OCI-LY7 (cell line): ENCODE results near the gene WDFY3. TPM values are rescaled to one million over a fixed set of nuclear protein-coding genes. Genes with fewer than 3 reads are reported as not detected.

ENCODE experiments used
- BruUV-seq: library from RNA; stranded (reverse); fragments of 400-500 nt; replicated peaks from 2 replicates; lab custom pipeline; 2021; lab: Mats Ljungman, UMichigan
- CTCF ChIA-PET: fragments of 300-600 bp; sonication (Branson Sonifier 250); formaldehyde crosslinking; loops from one replicate; lab custom pipeline; 2022; ENCODE audit warnings: antibody characterized with exemption; ENCODE audit not compliant: unreplicated experiment; lab: Charles Lee
- POLR2A ChIA-PET: fragments of 300-600 bp; sonication (Branson Sonifier 250); formaldehyde crosslinking; loops from one replicate; lab custom pipeline; 2022; ENCODE audit warnings: antibody characterized with exemption; lab: Charles Lee
- DNase-seq: peaks from one replicate; pipeline ENCODE4 v3.0.0-alpha.2; 2015; ENCODE audit warnings: low spot score
- H2AFZ ChIP-seq: fragments of 200-600 bp; sonication (generic), shearing (Covaris generic); 2 replicates; pipeline ENCODE4 v1.6.1; 2014; ENCODE audit warnings: mild to moderate bottlenecking, antibody characterized with exemption, low read length, moderate library complexity
- H3K27ac ChIP-seq: fragments of 200-600 bp; sonication (generic); 2 replicates; pipeline ENCODE4 v1.5.1; 2014; ENCODE audit warnings: mixed run types, low read depth, mild to moderate bottlenecking, moderate library complexity, low read length, inconsistent platforms; ENCODE audit not compliant: poor library complexity, severe bottlenecking
- H3K36me3 ChIP-seq: fragments of 200-600 bp; sonication (generic); 2 replicates; pipeline ENCODE4 v1.6.1; 2014; ENCODE audit warnings: mild to moderate bottlenecking, antibody characterized with exemption, low read length, moderate library complexity, mixed read lengths; ENCODE audit not compliant: insufficient read depth
- H3K4me1 ChIP-seq: fragments of 200-600 bp; sonication (generic); 2 replicates; pipeline ENCODE4 v1.5.1; 2014; ENCODE audit warnings: mild to moderate bottlenecking, low read length; ENCODE audit not compliant: insufficient read depth, poor library complexity, severe bottlenecking
- H3K4me2 ChIP-seq: fragments of 200-600 bp; sonication (generic); 2 replicates; pipeline ENCODE4 v1.6.1; 2014; ENCODE audit warnings: mild to moderate bottlenecking, low read length
- H3K4me3 ChIP-seq: fragments of 200-600 bp; sonication (generic); 2 replicates; pipeline ENCODE4 v1.5.1; 2014; ENCODE audit warnings: mild to moderate bottlenecking, low read depth, low read length; ENCODE audit not compliant: poor library complexity, severe bottlenecking
- H3K79me2 ChIP-seq: fragments of 200-600 bp; sonication (generic); 2 replicates; pipeline ENCODE4 v1.6.1; 2016; ENCODE audit warnings: low read depth, mild to moderate bottlenecking, low read length, moderate library complexity, mixed read lengths; ENCODE audit not compliant: insufficient read depth
- H3K9me2 ChIP-seq: fragments of 200-600 bp; sonication (generic); 2 replicates; pipeline ENCODE4 v1.6.1; 2016; ENCODE audit warnings: mild to moderate bottlenecking, low read length, mixed read lengths; ENCODE audit not compliant: insufficient read depth
- H3K9me3 ChIP-seq: fragments of 200-600 bp; sonication (generic); 2 replicates; pipeline ENCODE4 v1.6.1; 2014; ENCODE audit warnings: mild to moderate bottlenecking, mixed run types, low read length, mixed read lengths
- H4K20me1 ChIP-seq: fragments of 200-600 bp; sonication (generic); 2 replicates; pipeline ENCODE4 v1.6.1; 2014; ENCODE audit warnings: mild to moderate bottlenecking, antibody characterized with exemption, low read length, moderate library complexity, mixed read lengths; ENCODE audit not compliant: insufficient read depth
- EZH2phosphoT487 ChIP-seq: fragments of 200-600 bp; sonication (generic); IDR thresholded peaks from 2 replicates; pipeline ENCODE4 v1.6.1; 2018; ENCODE audit warnings: low read depth, borderline replicate concordance, mild to moderate bottlenecking, mixed run types, antibody characterized with exemption, low read length, moderate library complexity, mixed read lengths
- intact Hi-C: fragments of 100-400 bp; cut with micrococcal nuclease; formaldehyde crosslinking; loops from one replicate; pipeline ENCODE4 v1.10.0; 2022; ENCODE audit not compliant: unreplicated experiment
- total RNA-seq, 2 experiments: library from RNA; depleted of rRNA in 1 of 2; stranded (reverse); fragments of >200 nt in 1 of 2; shearing (Covaris generic) in 1 of 2; gene quantifications; 2 replicates each; pipeline ENCODE4 v1.2.3, GENCODE V29; 2014 to 2022
- TF ChIP-seq, protein P1 (sequence below): fragments of 200-600 bp; sonication (generic); conservative IDR thresholded peaks from 2 replicates; pipeline ENCODE4 v1.5.1; 2014; ENCODE audit warnings: mild to moderate bottlenecking, antibody characterized with exemption, low read length, moderate library complexity, mixed read lengths

The WDFY3 gene
- total RNA-seq, 2 experiments from 2014 or later, result not detected

DNA sequence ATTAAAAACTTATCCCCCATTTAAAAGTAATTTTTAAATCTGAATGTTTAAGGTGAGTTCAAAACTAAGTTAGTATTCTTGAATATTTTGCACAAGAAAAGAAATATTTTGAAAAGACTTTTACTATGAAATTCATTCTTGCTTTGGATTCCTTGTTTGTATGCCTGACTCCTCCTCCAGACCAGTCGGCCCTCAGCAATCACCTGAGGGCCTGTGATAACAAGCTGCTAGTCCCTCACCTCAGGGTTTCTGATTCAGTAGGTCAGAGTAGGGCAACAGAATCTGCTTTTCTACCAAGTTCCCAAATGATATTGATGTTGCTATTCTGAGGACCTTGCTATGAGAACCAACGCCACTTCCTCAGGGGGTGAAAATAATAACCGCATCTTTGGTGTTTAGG lies 228.8 kb downstream of the WDFY3 start:
- Histone ChIP-seq H3K36me3 (no peaks in the 10 kb centered on the region), H3K4me3 (no peak overlapping the region), H3K4me2 (no peak overlapping the region), H3K79me2 (no peaks in the 10 kb centered on the region), H3K9me3 (no peaks in the 10 kb centered on the region), H2AFZ (no peak overlapping the region), H4K20me1 (no peaks in the 10 kb centered on the region), H3K4me1 (no peaks in the 10 kb centered on the region), H3K9me2 (no peaks in the 10 kb centered on the region), H3K27ac (no peak overlapping the region)
- TF ChIP-seq, protein P1, sequence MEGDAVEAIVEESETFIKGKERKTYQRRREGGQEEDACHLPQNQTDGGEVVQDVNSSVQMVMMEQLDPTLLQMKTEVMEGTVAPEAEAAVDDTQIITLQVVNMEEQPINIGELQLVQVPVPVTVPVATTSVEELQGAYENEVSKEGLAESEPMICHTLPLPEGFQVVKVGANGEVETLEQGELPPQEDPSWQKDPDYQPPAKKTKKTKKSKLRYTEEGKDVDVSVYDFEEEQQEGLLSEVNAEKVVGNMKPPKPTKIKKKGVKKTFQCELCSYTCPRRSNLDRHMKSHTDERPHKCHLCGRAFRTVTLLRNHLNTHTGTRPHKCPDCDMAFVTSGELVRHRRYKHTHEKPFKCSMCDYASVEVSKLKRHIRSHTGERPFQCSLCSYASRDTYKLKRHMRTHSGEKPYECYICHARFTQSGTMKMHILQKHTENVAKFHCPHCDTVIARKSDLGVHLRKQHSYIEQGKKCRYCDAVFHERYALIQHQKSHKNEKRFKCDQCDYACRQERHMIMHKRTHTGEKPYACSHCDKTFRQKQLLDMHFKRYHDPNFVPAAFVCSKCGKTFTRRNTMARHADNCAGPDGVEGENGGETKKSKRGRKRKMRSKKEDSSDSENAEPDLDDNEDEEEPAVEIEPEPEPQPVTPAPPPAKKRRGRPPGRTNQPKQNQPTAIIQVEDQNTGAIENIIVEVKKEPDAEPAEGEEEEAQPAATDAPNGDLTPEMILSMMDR, result no peak
- TF ChIP-seq EZH2phosphoT487, result no peak
- ChIA-PET CTCF (no interaction called here), POLR2A (no interaction called here)
- no peak for DNase-seq
- no TSS peak for BruUV-seq
- intact Hi-C loops, result no loop called here

- no peak for TF ChIP-seq EZH2phosphoT487
- TF ChIP-seq, protein P1, result no peak
- Histone ChIP-seq H3K27ac (no peak overlapping the region), H3K79me2 (no peaks in the 10 kb centered on the region), H3K4me1 (no peaks in the 10 kb centered on the region), H3K4me3 (no peak overlapping the region), H3K9me2 (no peaks in the 10 kb centered on the region), H3K36me3 (no peaks in the 10 kb centered on the region), H2AFZ (no peak overlapping the region), H3K9me3 (no peaks in the 10 kb centered on the region), H3K4me2 (no peak overlapping the region), H4K20me1 (no peaks in the 10 kb centered on the region)
- CTCF ChIA-PET, result no interaction called here
- DNase-seq, result no peak
- intact Hi-C loops, result no loop called here
- POLR2A ChIA-PET, result no interaction called here
- no TSS peak for BruUV-seq
Observed at GRCh38 chr4:84734037-84734436, 232.5 kb downstream of the WDFY3 start.

DNA sequence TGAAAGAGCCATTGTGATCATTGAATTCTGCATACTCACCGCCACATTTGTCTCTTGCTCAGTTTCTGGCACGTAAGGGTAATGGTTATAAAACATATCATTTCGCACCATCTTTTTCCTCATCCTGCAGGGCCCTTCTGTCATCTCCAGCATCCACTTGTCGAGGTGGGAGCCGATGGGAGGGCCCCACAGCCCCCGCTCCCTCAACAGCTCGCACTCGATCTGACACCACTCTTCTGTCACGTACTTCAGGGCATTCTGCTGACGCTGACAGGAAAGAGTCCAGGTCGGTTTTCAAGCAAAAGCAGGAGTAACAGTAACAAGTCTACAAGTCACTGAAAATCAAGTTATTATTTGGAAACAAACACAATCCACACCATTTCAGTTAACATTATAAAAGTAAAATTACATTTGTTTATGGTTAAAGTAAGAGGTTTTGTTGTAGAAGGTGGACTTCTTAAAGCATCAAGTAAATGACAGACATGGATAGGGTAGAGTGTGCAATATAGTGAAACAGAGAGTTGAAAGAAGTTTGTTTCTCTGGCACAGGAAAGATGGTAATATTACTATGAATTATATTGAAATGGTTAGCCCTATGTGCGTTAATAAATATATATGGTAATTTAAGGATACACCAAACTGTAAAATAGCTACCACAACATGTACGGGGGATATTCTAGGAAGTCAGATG lies 233.0 kb downstream of the WDFY3 start:
- CTCF ChIA-PET, result no interaction called here
- no TSS peak for BruUV-seq
- TF ChIP-seq EZH2phosphoT487, result no peak
- TF ChIP-seq, protein P1, result no peak

More for the DNA sequence above, 233.0 kb downstream of the WDFY3 start:
- Histone ChIP-seq H3K36me3 (no peaks in the 10 kb centered on the region), H3K9me3 (no peaks in the 10 kb centered on the region), H3K4me3 (no peak overlapping the region), H3K27ac (no peak overlapping the region), H3K9me2 (no peaks in the 10 kb centered on the region), H2AFZ (no peak overlapping the region), H3K4me2 (no peak overlapping the region), H4K20me1 (no peaks in the 10 kb centered on the region), H3K4me1 (no peaks in the 10 kb centered on the region), H3K79me2 (no peaks in the 10 kb centered on the region)
- DNase-seq, result no peak
- intact Hi-C loops, result no loop called here
- POLR2A ChIA-PET, result no interaction called here
